WI38 (cell line): ENCODE results near the gene EPHB2.
"Not testable (repeated sequence)": the region's sequence is repeated elsewhere in the genome, so short reads cannot be mapped to it uniquely, and the experiment has no call there.

Experiments
- H3K4me3 ChIP-seq: 2 replicates; pipeline ENCODE4 v1.5.1; 2011; ENCODE audit warnings: low read depth, mild to moderate bottlenecking, control low read depth, low read length
- CTCF ChIP-seq: IDR thresholded peaks from 2 replicates; pipeline ENCODE4 v1.5.1; 2012; ENCODE audit warnings: low read depth, mild to moderate bottlenecking, control low read depth, low read length

Gene EPHB2

GRCh38 chr1:22710701-22711049, at the start of gene EPHB2:
TSS of gene EPHB2 (plus strand) at chr1:22710839. CDS start at chr1:22710983, 144 bp downstream.
- TF ChIP-seq CTCF, result no peak
- H3K4me3 ChIP-seq, result peak within 1 kb of the TSS; percentile 74

- TF ChIP-seq CTCF, result no peak
Observed at GRCh38 chr1:22661880-22662279, 48.8 kb upstream of the EPHB2 start.

GRCh38 chr1:22662318-22662717, 48.3 kb upstream of the EPHB2 start:
- H3K4me3 ChIP-seq, result no peak overlapping the region
- TF ChIP-seq CTCF, result no peak

More at GRCh38 chr1:22661880-22662279, 48.8 kb upstream of the EPHB2 start:
- H3K4me3 ChIP-seq, result no peak overlapping the region

- TF ChIP-seq CTCF, result no peak
- no peak overlapping the region for H3K4me3 ChIP-seq
Observed at GRCh38 chr1:22662986-22663408, 47.6 kb upstream of the EPHB2 start.

GRCh38 chr1:22665752-22666151, 44.9 kb upstream of the EPHB2 start:
- no peak overlapping the region for H3K4me3 ChIP-seq
- TF ChIP-seq CTCF, result peak; percentile 63

- no peak for TF ChIP-seq CTCF
- H3K4me3 ChIP-seq, result no peak overlapping the region
Observed at GRCh38 chr1:22666412-22666811, 44.2 kb upstream of the EPHB2 start.

GRCh38 chr1:22668840-22669239, 41.8 kb upstream of the EPHB2 start:
- not testable (repeated sequence) for H3K4me3 ChIP-seq

- no peak for TF ChIP-seq CTCF
- H3K4me3 ChIP-seq, result no peak overlapping the region
Observed at GRCh38 chr1:22670352-22670975, 40.2 kb upstream of the EPHB2 start.
